Measurements from ENCODE around the gene DFFB.

The DFFB gene

GRCh38 chr1:3857791-3858129, 484 bp downstream of the DFFB start:
- Histone ChIP-seq H3K36me3 (ENCODE audit: insufficient read depth, low read length) (no peaks in the 10 kb centered on the region), H3K9me2 (replicated peaks; ENCODE audit: low read depth, low read length) (no peaks in the 10 kb centered on the region), H3K9ac (ENCODE audit: low read depth, low read length, poor library complexity, severe bottlenecking) (peak overlapping the region; percentile 73), H3F3A (ENCODE audit: low read depth) (no peaks in the 10 kb centered on the region), H3K4me1 (ENCODE audit: insufficient read depth, low read length, poor library complexity, severe bottlenecking) (peaks cover 36% of the 10 kb centered on the region), H4K20me1 (ENCODE audit: insufficient read depth, low read length, poor library complexity, severe bottlenecking) (peaks cover 9% of the 10 kb centered on the region), H3K79me2 (ENCODE audit: insufficient read depth, low read length) (peaks cover 45% of the 10 kb centered on the region), H3K27me3 (ENCODE audit: insufficient read depth, low read length, poor library complexity, severe bottlenecking) (no peaks in the 10 kb centered on the region), H2AFZ (ENCODE audit: low read length) (peak overlapping the region; percentile 91), H3K9me3 (ENCODE audit: insufficient read depth, low read depth, low read length) (no peaks in the 10 kb centered on the region), H3K4me3 (ENCODE audit: low read length, poor library complexity, severe bottlenecking) (peak overlapping the region; percentile 87), H3K4me2 (ENCODE audit: low read depth, low read length, poor library complexity, severe bottlenecking) (peak overlapping the region; percentile 84)
- no peak for TF ChIP-seq EZH2phosphoT487 (IDR thresholded peaks at IDR 0.05; ENCODE audit: borderline replicate concordance)
- no peak for TF ChIP-seq CTCF (conservative IDR thresholded peaks at IDR 0.05; ENCODE audit: low read length)

GRCh38 chr1:3858231-3858981, 1.1 kb downstream of the DFFB start:
- Histone ChIP-seq H3K4me1 (ENCODE audit: insufficient read depth, low read length, poor library complexity, severe bottlenecking) (peaks cover 33% of the 10 kb centered on the region), H3K79me2 (ENCODE audit: insufficient read depth, low read length) (peaks cover 43% of the 10 kb centered on the region), H2AFZ (ENCODE audit: low read length) (0 out of 2 replicates have a peak overlapping the region, but pooled peaks have one; percentile 91), H3K27me3 (ENCODE audit: insufficient read depth, low read length, poor library complexity, severe bottlenecking) (no peaks in the 10 kb centered on the region), H3K9me3 (ENCODE audit: insufficient read depth, low read depth, low read length) (no peaks in the 10 kb centered on the region), H3K9ac (ENCODE audit: low read depth, low read length, poor library complexity, severe bottlenecking) (peak overlapping the region; percentile 73), H3K9me2 (replicated peaks; ENCODE audit: low read depth, low read length) (no peaks in the 10 kb centered on the region), H3K4me3 (ENCODE audit: low read length, poor library complexity, severe bottlenecking) (peak overlapping the region; percentile 87), H3K36me3 (ENCODE audit: insufficient read depth, low read length) (no peaks in the 10 kb centered on the region), H3K4me2 (ENCODE audit: low read depth, low read length, poor library complexity, severe bottlenecking) (peak overlapping the region; percentile 84), H3F3A (ENCODE audit: low read depth) (no peaks in the 10 kb centered on the region), H4K20me1 (ENCODE audit: insufficient read depth, low read length, poor library complexity, severe bottlenecking) (peaks cover 9% of the 10 kb centered on the region)
- TF ChIP-seq EZH2phosphoT487 (IDR thresholded peaks at IDR 0.05; ENCODE audit: borderline replicate concordance): no peak
- peak; percentile 42 for TF ChIP-seq CTCF (conservative IDR thresholded peaks at IDR 0.05; ENCODE audit: low read length)

- no peak overlapping the region for H3K4me3 ChIP-seq (ENCODE audit: low read length, poor library complexity, severe bottlenecking)
- peaks cover 3% of the 10 kb centered on the region; the same call in 1 of the 2 replicates for H3K79me2 ChIP-seq (ENCODE audit: insufficient read depth, low read length)
- H3K9me2 ChIP-seq (replicated peaks; ENCODE audit: low read depth, low read length): no peaks in the 10 kb centered on the region
- no peak overlapping the region for H3K4me2 ChIP-seq (ENCODE audit: low read depth, low read length, poor library complexity, severe bottlenecking)
- no peaks in the 10 kb centered on the region for H3K9me3 ChIP-seq (ENCODE audit: insufficient read depth, low read depth, low read length)
- peaks cover 5% of the 10 kb centered on the region for H3K4me1 ChIP-seq (ENCODE audit: insufficient read depth, low read length, poor library complexity, severe bottlenecking)
- H4K20me1 ChIP-seq (ENCODE audit: insufficient read depth, low read length, poor library complexity, severe bottlenecking): no peaks in the 10 kb centered on the region
- H3K36me3 ChIP-seq (ENCODE audit: insufficient read depth, low read length): no peaks in the 10 kb centered on the region; the same call in 1 of the 2 replicates
- TF ChIP-seq CTCF (conservative IDR thresholded peaks at IDR 0.05; ENCODE audit: low read length) (no peak), EZH2phosphoT487 (IDR thresholded peaks at IDR 0.05; ENCODE audit: borderline replicate concordance) (no peak)
- H2AFZ ChIP-seq (ENCODE audit: low read length): no peak overlapping the region
- no peak overlapping the region for H3K9ac ChIP-seq (ENCODE audit: low read depth, low read length, poor library complexity, severe bottlenecking)
- H3K27me3 ChIP-seq (ENCODE audit: insufficient read depth, low read length, poor library complexity, severe bottlenecking): no peaks in the 10 kb centered on the region
- no peaks in the 10 kb centered on the region for H3F3A ChIP-seq (ENCODE audit: low read depth)
Observed at GRCh38 chr1:3863231-3863935, 6.1 kb downstream of the DFFB start.
